Stimulated activated CD8-positive, alpha-beta memory T cell treated with anti-CD3 and anti-CD28 coated beads, Interleukin-4, amount 100 ng/mL, for 4 hours (primary cell): ENCODE results near the gene TSPAN33.

ENCODE experiments used
- DNase-seq, 2 donors: peaks; one replicate each; pipeline ENCODE4 v3.0.0-alpha.2; 2020; ENCODE audit warnings: low read depth in 2 of 2, low spot score in 1 of 2

Gene TSPAN33

GRCh38 chr7:129134356-129134987 is 10.0 kb upstream of the TSPAN33 start:
- DNase-seq, result no peak

- DNase-seq, result no peak
Observed at GRCh38 chr7:129136887-129137642, 7.4 kb upstream of the TSPAN33 start.

- no peak for DNase-seq
Observed at GRCh38 chr7:129143724-129144094, 798 bp upstream of the TSPAN33 start.

- DNase-seq, result no peak
Observed at GRCh38 chr7:129144834-129145668, 544 bp downstream of the TSPAN33 start.

- DNase-seq, result no peak
Observed at GRCh38 chr7:129146237-129146979, 1.9 kb downstream of the TSPAN33 start.

- no peak for DNase-seq
Observed at GRCh38 chr7:129147731-129148130, 3.2 kb downstream of the TSPAN33 start.

- DNase-seq, result no peak
Observed at GRCh38 chr7:129149511-129149910, 5.0 kb downstream of the TSPAN33 start.

- DNase-seq, result no peak
Observed at GRCh38 chr7:129150199-129150996, 5.9 kb downstream of the TSPAN33 start.

- DNase-seq, result no peak
Observed at GRCh38 chr7:129157651-129158050, 13.1 kb downstream of the TSPAN33 start.

- no peak for DNase-seq
Observed at GRCh38 chr7:129159539-129159938, 15.0 kb downstream of the TSPAN33 start.

- DNase-seq, result no peak
Observed at GRCh38 chr7:129160161-129160905, 15.8 kb downstream of the TSPAN33 start.

- no peak for DNase-seq
Observed at GRCh38 chr7:129161524-129162225, 17.2 kb downstream of the TSPAN33 start.

GRCh38 chr7:129162732-129163131 is 18.2 kb downstream of the TSPAN33 start:
- no peak for DNase-seq

GRCh38 chr7:129163875-129164544 is 19.5 kb downstream of the TSPAN33 start:
- no peak for DNase-seq

GRCh38 chr7:129166745-129167144 is 22.2 kb downstream of the TSPAN33 start:
- no peak for DNase-seq

- no peak for DNase-seq
Observed at GRCh38 chr7:129167817-129168216, 23.3 kb downstream of the TSPAN33 start.

GRCh38 chr7:129168231-129169021 is 23.9 kb downstream of the TSPAN33 start:
- no peak for DNase-seq

- no peak for DNase-seq
Observed at GRCh38 chr7:129169171-129169671, 24.7 kb downstream of the TSPAN33 start.
